Muscle layer of duodenum (tissue), 2 donors: ENCODE measurements around the gene ATPAF2.

Experiments
- H3K27ac ChIP-seq: one replicate; pipeline ENCODE4 v1.7.0; 2013; ENCODE audit warnings: mild to moderate bottlenecking, low read length
- H3K27me3 ChIP-seq: one replicate; pipeline ENCODE4 v1.7.0; 2013; ENCODE audit warnings: low read depth, mild to moderate bottlenecking, control low read depth, low read length
- H3K36me3 ChIP-seq, 2 donors: one replicate each; pipeline ENCODE4 v1.7.0; 2013; ENCODE audit warnings: low read length in 2 of 2, control low read depth in 1 of 2, mild to moderate bottlenecking in 1 of 2; ENCODE audit not compliant: insufficient read depth in 2 of 2, control insufficient read depth in 1 of 2
- H3K4me1 ChIP-seq, 2 donors: one replicate each; pipeline ENCODE4 v1.7.0; 2013; ENCODE audit warnings: low read length in 2 of 2, mild to moderate bottlenecking in 2 of 2, control low read depth in 1 of 2, moderate library complexity in 1 of 2; ENCODE audit not compliant: insufficient read depth in 2 of 2, control insufficient read depth in 1 of 2
- H3K4me3 ChIP-seq, 2 donors: one replicate each; pipeline ENCODE4 v1.7.0; 2013; ENCODE audit warnings: low read length in 2 of 2, low read depth in 1 of 2, mild to moderate bottlenecking in 1 of 2
- H3K9me3 ChIP-seq, 2 donors: one replicate each; pipeline ENCODE4 v1.7.0; 2013; ENCODE audit warnings: low read length in 2 of 2, control low read depth in 1 of 2, mild to moderate bottlenecking in 1 of 2; ENCODE audit not compliant: control insufficient read depth in 1 of 2
- donor health status: healthy.

ATPAF2 gene

DNA sequence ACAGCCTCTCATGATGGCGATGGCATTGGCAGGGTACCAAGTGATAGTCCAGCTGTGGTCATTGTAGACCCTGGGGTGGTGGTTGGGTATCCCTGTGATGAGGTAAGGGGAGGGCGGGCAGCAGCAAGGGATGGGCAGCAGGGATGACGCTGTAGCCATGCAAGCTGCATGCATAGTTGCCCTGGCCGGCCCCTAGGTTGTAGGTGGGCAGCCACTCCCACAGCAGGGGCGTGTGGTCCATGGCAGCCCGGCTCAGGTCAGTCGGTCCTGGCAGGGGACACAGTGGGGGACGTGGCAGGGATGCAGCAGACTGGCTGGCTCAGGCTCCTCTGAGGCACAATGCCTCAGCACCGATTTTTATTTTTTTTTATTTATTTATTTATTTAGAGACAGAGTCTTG lies 57.6 kb downstream of the ATPAF2 start:
- H3K36me3 ChIP-seq, result no peaks in the 10 kb centered on the region
- no peaks in the 10 kb centered on the region for H3K9me3 ChIP-seq
- H3K27ac ChIP-seq, result no peak overlapping the region
- H3K4me1 ChIP-seq, result no peaks in the 10 kb centered on the region
- no peak overlapping the region for H3K4me3 ChIP-seq
- H3K27me3 ChIP-seq, result no peaks in the 10 kb centered on the region

DNA sequence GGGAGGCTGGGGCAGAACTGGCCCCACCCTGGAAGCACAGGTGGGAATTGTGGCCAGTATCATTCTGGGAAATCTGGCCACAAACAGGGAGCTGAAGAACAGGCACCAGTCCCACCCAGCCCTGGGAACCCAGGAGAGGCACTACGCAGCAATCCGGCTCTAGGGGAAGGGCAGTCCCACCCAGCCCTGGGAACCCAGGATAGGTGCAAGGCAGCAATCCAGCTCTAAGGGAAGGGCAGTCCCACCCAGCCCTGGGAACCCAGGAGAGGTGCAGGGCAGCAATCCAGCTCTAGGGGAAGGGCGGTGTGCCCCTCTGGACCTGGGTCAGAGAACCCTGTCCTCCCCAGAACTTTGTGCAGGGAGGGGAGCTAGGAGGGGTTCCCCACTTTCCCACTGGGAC lies 59.2 kb downstream of the ATPAF2 start:
- Histone ChIP-seq H3K4me3 (no peak overlapping the region), H3K4me1 (no peaks in the 10 kb centered on the region), H3K9me3 (no peaks in the 10 kb centered on the region), H3K27me3 (no peaks in the 10 kb centered on the region), H3K36me3 (no peaks in the 10 kb centered on the region), H3K27ac (no peak overlapping the region)

DNA sequence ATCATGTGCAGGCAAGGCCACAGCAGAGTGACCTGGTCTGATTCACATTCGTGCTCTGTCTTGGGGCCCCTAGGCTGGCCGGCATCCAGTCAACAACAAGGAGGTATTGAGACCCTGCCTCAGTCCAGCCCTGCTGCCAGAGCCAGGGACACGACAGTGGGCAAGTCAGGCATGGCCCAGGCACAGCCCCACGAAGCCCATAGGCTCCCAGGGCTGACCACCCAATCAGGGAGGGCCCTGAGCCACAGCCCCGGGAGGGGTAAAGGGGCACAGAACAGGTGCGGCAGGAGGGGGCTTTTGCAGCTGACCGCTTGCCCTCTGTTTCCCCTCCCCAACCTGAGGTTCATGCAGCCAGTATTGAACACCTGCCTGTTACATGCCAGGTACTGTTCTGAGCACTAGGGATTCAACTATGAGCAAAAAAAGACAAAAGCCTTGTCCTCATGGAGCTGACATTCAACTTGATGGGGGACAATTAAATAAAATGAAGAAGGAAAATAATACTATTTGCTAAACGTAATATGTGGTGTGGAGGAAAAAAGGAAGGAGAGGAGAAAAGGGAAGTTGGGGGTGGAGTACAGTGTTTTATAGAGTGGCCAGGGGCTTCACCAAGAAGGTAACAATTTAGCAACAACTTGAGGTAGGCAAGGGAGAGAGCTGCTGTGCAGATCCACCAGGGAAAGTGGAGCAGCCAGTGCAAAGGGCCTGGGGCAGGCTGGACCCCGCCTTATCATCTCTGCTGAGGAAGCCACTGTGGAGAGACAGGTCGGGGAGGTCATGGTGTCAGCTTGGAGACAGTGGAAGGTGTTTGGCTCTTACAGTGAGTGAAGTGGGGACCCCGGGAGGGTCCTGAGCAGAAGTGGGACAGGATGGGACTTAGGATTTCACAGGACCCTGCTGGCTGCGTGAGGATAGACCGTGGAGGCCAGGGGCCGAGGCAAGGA lies 60.2 kb downstream of the ATPAF2 start:
- Histone ChIP-seq H3K36me3 (no peaks in the 10 kb centered on the region), H3K4me3 (no peak overlapping the region), H3K27ac (no peak overlapping the region), H3K4me1 (no peaks in the 10 kb centered on the region), H3K27me3 (no peaks in the 10 kb centered on the region), H3K9me3 (no peaks in the 10 kb centered on the region)

DNA sequence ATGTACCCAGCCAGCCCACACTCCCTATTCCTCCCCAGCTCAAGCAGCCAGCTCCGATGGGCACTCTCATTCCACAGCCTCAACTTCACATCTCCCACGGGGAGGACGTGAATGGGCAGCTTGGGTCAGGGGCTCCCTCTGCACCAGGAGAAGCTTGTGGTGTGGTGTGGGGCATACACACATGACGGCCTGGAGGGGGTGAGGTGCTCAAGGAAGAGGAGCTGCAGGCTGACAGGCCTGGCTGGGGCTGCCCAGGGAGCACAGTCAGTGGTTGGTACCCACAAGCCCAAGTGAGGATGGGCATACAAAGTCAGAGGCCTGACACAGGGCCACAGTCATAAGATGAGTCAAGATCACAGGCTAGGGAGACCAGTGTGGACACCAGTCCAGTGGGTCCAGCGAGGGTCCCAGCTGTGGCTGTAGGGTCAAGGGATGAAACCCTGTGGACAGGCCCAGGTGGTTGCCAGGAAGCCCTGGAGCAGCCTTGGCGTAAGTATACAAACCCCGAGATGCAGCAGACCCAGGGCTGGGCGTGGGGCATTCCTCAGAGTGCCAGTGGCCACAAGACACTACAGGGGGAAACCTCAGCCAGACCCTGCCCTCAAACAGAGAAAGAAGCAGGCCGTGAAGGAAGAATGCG lies 61.9 kb downstream of the ATPAF2 start:
- no peaks in the 10 kb centered on the region for H3K9me3 ChIP-seq
- no peaks in the 10 kb centered on the region for H3K27me3 ChIP-seq
- H3K4me1 ChIP-seq, result peaks cover 4 to 5% of the 10 kb centered on the region in 2 donors
- no peak overlapping the region for H3K4me3 ChIP-seq
- H3K36me3 ChIP-seq, result no peaks in the 10 kb centered on the region
- H3K27ac ChIP-seq, result no peak overlapping the region

DNA sequence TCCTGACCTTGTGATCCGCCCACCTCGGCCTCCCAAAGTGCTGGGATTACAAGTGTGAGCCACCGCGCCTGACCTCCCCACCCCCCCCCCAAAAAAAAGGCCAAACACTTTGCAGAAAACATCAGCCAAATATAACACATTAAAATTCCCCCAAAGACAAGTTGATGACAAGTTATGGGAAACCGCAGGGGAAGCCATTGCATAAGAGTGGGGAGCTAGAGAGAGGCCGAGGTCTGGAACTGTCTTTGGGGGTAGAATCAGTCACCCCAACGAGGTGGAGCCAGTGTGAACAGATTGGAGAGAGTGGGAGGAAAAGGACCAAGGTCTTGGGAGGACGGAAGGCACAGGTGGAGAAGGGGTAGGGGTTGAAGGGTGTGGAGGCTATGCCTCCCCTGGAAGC lies 63.5 kb downstream of the ATPAF2 start:
- H3K36me3 ChIP-seq, result no peaks in the 10 kb centered on the region
- H3K4me1 ChIP-seq, result peaks cover 9 to 16% of the 10 kb centered on the region in 2 donors
- H3K27ac ChIP-seq, result no peak overlapping the region
- H3K9me3 ChIP-seq, result no peaks in the 10 kb centered on the region
- no peak overlapping the region for H3K4me3 ChIP-seq
- H3K27me3 ChIP-seq, result no peaks in the 10 kb centered on the region

DNA sequence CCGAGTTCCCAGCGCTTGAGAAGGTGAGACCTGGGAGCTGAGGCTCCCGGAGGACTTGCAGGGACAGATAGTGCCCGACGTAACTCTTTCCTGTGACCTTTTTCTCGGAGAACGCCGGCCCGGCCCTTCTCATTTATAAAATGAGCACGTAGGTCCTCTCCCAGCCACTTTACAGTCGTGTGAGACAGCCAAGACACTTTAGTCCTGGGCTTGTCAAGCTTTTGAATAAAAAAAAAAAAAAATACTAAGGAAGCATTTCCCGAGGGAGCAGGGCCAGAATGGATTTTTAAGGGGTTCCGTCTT lies 66.1 kb downstream of the ATPAF2 start:
- Histone ChIP-seq H3K4me1 (peaks cover 11 to 24% of the 10 kb centered on the region in 2 donors), H3K27ac (peak overlapping the region; percentile 67), H3K9me3 (no peaks in the 10 kb centered on the region), H3K4me3 (peak overlapping the region; percentile 66 to 81), H3K27me3 (no peaks in the 10 kb centered on the region), H3K36me3 (no peaks in the 10 kb centered on the region)

DNA sequence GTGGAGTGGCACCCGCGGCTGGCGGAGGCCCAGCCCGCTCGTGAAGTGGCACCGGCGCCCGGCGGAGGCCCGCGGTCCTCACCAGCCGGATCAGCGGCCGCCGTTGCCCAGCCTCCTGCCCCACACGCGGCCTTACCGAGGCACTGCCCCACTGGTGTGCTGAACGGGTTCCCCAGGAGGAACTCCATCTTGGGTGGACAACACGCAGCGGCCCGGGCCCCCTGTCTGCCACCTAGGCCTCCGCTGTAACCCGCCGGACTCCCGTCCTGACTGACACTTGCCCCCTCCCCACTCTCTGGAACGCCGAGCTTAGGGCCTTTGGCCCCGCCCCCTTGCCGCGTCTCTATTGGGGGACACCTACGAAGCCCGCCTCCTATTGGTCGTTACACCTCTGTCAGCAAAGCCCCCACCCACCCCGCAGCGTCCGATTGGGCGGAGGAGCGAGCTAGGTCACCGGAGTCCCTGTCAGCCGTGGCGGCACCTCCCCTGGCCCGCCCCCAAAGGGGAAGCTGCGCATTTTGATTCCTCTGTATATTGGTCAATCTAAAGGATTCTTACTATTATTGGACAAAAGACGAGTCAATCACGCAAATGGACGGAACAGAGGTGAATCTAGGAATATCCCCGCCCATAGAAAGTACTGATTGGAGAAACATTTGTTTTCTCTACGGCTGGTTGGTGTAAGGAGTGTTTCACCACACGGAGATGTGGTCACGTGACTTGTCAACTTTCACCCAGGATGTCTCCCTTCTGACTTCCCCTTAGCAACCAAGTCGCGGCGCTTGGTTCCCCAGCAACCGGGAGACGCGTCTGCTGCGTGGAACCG lies 66.6 kb downstream of the ATPAF2 start, which contains the start of the genes DRC3 and TOM1L2:
Gene DRC3, plus strand, starts transcription at position 737 of the 826 bp plus-strand sequence. CDS start 4,737 bp downstream, outside the sequence.
Gene TOM1L2, minus strand, starts transcription at position 275 of the 826 bp plus-strand sequence. Its CDS starts 87 bp downstream, at position 188.
- Histone ChIP-seq H3K27ac (peak within 1 kb of the TSS; percentile 67), H3K36me3 (no peaks in the 10 kb centered on the region), H3K9me3 (no peaks in the 10 kb centered on the region), H3K27me3 (no peaks in the 10 kb centered on the region), H3K4me1 (peaks cover 11 to 28% of the 10 kb centered on the region in 2 donors), H3K4me3 (peak within 1 kb of the TSS; percentile 75 to 91)

DNA sequence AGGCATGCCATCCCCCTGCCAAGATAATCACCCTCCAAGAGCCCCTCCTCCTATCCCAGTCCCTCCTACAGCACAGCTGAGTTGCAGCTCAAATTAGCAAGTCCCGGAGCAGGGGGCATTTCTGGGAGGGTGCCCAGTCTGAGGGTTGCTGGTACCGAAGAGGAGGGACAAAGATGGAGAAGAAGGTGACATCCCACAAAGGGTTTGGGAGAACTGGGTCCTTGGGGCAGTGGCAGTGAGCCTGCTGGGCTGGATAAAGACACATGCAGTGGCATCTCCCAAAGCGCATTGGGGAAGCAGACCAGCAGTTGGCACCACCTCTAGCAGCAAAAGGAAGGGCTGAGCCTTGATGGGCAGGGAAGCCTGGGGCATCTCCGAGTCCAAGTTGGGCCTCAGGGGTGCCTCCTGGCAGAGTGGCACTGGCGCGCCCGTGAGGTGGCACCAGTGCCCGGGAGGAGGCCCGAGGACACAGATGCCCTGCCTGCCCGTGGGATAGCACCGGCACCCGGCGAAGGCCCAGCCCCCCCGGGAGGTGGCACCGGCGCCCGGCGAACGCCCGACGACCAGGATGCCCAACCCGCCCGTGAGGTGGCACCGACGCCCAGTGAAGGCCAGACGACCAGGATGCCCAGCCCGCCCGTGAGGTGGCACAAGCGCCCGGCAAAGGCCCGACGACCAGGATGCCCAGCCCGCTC lies 67.4 kb downstream of the ATPAF2 start:
- peak overlapping the region; percentile 75 to 91 for H3K4me3 ChIP-seq
- H3K4me1 ChIP-seq, result peaks cover 11 to 36% of the 10 kb centered on the region in 2 donors

DNA sequence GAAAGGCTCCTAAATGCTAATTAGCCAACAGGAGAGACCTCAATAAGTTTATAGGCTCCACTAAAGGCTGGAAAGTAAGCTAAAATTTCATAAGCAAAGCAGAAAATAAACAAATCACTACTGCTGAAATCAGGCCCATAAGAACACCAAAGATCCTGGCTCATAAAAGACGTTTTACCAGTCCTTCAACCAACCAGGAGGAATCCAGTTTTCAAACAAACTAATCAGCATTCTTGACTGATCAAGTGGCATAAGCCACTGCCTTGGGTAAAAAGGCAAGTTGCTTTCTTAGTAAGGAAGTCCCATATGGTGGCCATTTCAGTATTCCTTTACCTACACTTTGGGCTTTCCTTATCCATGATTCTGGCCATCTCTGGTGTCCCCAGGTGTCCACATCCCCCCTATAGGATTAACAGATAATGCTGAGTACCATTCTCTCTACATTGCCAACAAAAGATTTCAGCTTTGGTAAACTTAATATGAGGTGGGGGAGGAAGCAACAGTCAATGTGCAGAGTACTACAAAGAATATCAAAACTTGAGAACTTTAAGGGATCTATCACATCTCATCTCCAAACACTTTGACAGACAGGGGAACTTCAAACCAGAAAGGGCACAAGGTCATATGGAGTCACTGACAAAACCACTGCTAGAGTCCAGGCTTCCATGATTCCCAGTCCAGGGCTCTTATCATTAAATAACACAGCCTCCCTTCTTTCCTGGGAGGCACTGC lies 68.1 kb downstream of the ATPAF2 start:
- Histone ChIP-seq H3K36me3 (no peaks in the 10 kb centered on the region), H3K27ac (peak overlapping the region; percentile 32), H3K4me3 (peak overlapping the region; percentile 75 to 91), H3K4me1 (peaks cover 11 to 38% of the 10 kb centered on the region in 2 donors), H3K9me3 (no peaks in the 10 kb centered on the region), H3K27me3 (no peaks in the 10 kb centered on the region)

More for the DNA sequence above, 67.4 kb downstream of the ATPAF2 start:
- Histone ChIP-seq H3K9me3 (no peaks in the 10 kb centered on the region), H3K36me3 (no peaks in the 10 kb centered on the region), H3K27me3 (no peaks in the 10 kb centered on the region), H3K27ac (peak overlapping the region; percentile 32)
